GM10248 (cell line): ENCODE measurements around the gene GRID2.

Experiments
- CTCF ChIA-PET: fragments of 300-600 bp; sonication (Branson Sonifier 250); formaldehyde crosslinking; extraction: SDS; loops from one replicate; lab custom pipeline; 2021; ENCODE audit warnings: antibody characterized with exemption; lab: Yijun Ruan, JAX
- POLR2A ChIA-PET: fragments of 350-650 bp; sonication (Branson Sonifier 250); formaldehyde crosslinking; extraction: SDS; loops from one replicate; lab custom pipeline; 2020; ENCODE audit warnings: antibody characterized with exemption; lab: Yijun Ruan, JAX
- DNase-seq: peaks from one replicate; pipeline ENCODE4 v3.0.0; 2012; ENCODE audit errors: extremely low spot score
- TF ChIP-seq, protein P1 (sequence below): IDR thresholded peaks from 2 replicates; pipeline ENCODE4 v1.5.1; 2012; ENCODE audit warnings: mild to moderate bottlenecking, low read depth; ENCODE audit errors: extremely low read depth, missing control alignments, control extremely low read depth

Gene GRID2

GRCh38 chr4:93540562-93540961 lies 1236.8 kb downstream of the GRID2 start:
- ChIA-PET CTCF (no interaction called here), POLR2A (no interaction called here)
- no peak for DNase-seq
- TF ChIP-seq, protein P1, sequence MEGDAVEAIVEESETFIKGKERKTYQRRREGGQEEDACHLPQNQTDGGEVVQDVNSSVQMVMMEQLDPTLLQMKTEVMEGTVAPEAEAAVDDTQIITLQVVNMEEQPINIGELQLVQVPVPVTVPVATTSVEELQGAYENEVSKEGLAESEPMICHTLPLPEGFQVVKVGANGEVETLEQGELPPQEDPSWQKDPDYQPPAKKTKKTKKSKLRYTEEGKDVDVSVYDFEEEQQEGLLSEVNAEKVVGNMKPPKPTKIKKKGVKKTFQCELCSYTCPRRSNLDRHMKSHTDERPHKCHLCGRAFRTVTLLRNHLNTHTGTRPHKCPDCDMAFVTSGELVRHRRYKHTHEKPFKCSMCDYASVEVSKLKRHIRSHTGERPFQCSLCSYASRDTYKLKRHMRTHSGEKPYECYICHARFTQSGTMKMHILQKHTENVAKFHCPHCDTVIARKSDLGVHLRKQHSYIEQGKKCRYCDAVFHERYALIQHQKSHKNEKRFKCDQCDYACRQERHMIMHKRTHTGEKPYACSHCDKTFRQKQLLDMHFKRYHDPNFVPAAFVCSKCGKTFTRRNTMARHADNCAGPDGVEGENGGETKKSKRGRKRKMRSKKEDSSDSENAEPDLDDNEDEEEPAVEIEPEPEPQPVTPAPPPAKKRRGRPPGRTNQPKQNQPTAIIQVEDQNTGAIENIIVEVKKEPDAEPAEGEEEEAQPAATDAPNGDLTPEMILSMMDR: no peak

- no peak for DNase-seq
These were observed 1258.1 kb downstream of the GRID2 start for GRCh38 chr4:93561842-93562241.

GRCh38 chr4:93568758-93569157 lies 1265.0 kb downstream of the GRID2 start:
- POLR2A ChIA-PET: no interaction called here
- TF ChIP-seq, protein P1: no peak

More at GRCh38 chr4:93561842-93562241, 1258.1 kb downstream of the GRID2 start:
- ChIA-PET CTCF (interaction anchor here (1.0 kb wide), 2 partner anchors 16 to 17 kb away, joined by 3 read pairs; no protein-coding TSS in a partner anchor), POLR2A (no interaction called here)
- TF ChIP-seq, protein P1: no peak

GRCh38 chr4:93573285-93573684 lies 1269.5 kb downstream of the GRID2 start:
- CTCF ChIA-PET: no interaction called here
- no peak for DNase-seq
- TF ChIP-seq, protein P1: no peak
- POLR2A ChIA-PET: no interaction called here

More at GRCh38 chr4:93568758-93569157, 1265.0 kb downstream of the GRID2 start:
- no peak for DNase-seq
- CTCF ChIA-PET: no interaction called here

GRCh38 chr4:93578942-93579341 lies 1275.2 kb downstream of the GRID2 start:
- TF ChIP-seq, protein P1: no peak
- ChIA-PET CTCF (interaction anchor here (0.9 to 1.4 kb wide), 2 partner anchors 17 to 55 kb away, joined by 3 read pairs; no protein-coding TSS in a partner anchor), POLR2A (no interaction called here)
- DNase-seq: no peak

DNA sequence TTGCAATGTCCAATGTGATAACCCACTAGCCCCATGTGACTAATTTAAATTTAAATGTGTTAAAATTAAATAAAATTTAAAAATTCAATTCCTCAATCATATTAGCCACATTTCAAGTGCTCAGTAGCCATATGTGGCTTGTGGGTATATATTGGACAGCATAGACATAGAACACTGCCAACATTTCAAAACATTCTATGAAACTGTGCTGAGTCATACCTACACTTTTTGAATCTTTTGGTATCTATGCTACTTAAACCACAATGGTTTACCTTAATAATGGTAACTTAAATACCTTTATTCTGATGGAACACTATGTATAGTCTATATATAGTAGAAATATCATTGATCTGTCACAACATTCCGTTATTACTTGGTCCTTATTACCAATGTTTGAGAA lies 1301.4 kb downstream of the GRID2 start:
- TF ChIP-seq, protein P1: no peak
- ChIA-PET CTCF (no interaction called here), POLR2A (no interaction called here)
- no peak for DNase-seq
